ENCODE measurements around the gene MZT2A.
"Not testable (repeated sequence)": the region's sequence is repeated elsewhere in the genome, so short reads cannot be mapped to it uniquely, and the experiment has no call there.

Gene MZT2A

GRCh38 chr2:131445896-131446295 lies 46.3 kb downstream of the MZT2A start:
- DNase-seq = no peak

GRCh38 chr2:131445515-131445797 lies 46.7 kb downstream of the MZT2A start:
- DNase-seq = not testable (repeated sequence)

GRCh38 chr2:131444736-131445514 lies 47.3 kb downstream of the MZT2A start:
- not testable (repeated sequence) for DNase-seq

- not testable (repeated sequence) for DNase-seq
These were observed 51.3 kb downstream of the MZT2A start for GRCh38 chr2:131440742-131441468.
